ENCODE measurements around the gene LIPI.
A peak's percentile ranks its signal among the peaks of the same experiment; 100 is the strongest.
"Not testable (repeated sequence)": the region's sequence is repeated elsewhere in the genome, so short reads cannot be mapped to it uniquely, and the experiment has no call there.

LIPI gene

DNA sequence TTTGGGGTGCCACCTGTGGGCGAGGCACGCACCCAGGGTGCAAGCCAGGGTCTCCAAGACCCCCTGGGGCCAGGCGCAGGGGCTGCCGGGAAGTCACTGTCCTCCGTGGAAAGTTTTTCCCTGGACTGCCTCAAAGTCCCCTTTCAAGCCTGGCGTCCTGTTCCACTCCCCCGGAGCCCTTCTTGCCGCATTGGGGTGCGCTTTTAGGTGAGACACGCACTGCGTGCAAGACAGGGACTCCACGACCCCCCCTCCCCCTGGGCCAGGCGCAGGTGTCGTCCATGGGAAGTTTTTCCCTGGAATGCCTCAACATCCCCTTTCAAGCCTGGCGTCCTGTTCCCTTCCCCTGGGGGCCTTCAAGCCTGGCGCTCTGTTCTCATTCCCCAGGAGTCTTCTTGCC is 137.1 kb downstream of the LIPI start:
- H3K27ac ChIP-seq, result no peak overlapping the region
- TF ChIP-seq CTCF (conservative IDR thresholded peaks at IDR 0.05), result no peak

GRCh38 chr21:14072761-14073535 is 137.8 kb downstream of the LIPI start:
- no peak for TF ChIP-seq CTCF (conservative IDR thresholded peaks at IDR 0.05)
- no peak overlapping the region for H3K27ac ChIP-seq

GRCh38 chr21:14071902-14072734 is 138.6 kb downstream of the LIPI start:
- no peak for TF ChIP-seq CTCF (conservative IDR thresholded peaks at IDR 0.05)
- H3K27ac ChIP-seq, result no peak overlapping the region

GRCh38 chr21:14070968-14071367 is 139.8 kb downstream of the LIPI start:
- no peak overlapping the region for H3K27ac ChIP-seq
- no peak for TF ChIP-seq CTCF (conservative IDR thresholded peaks at IDR 0.05)

- TF ChIP-seq CTCF (conservative IDR thresholded peaks at IDR 0.05), result peak; percentile 40
- H3K27ac ChIP-seq, result no peak overlapping the region
These were observed 140.5 kb downstream of the LIPI start for GRCh38 chr21:14070049-14070893.

DNA sequence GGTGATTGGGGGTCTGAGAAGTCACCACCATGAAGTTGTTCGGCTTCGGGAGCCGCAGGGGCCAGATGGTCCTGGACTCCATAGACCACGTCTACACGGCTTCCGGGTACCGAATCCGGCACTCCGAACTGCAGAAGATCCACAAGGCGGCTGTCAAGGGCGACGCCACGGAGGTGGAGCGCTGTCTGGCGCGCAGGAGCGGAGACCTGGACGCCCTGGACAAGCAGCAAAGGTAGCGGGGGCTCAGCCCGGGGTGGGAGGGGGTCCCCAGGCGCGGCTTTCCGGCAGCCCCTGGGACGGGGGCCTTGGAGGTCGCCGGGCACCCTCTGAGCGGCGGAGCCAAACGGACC is 146.5 kb downstream of the LIPI start:
- H3K27ac ChIP-seq, result no peak overlapping the region
- TF ChIP-seq CTCF (conservative IDR thresholded peaks at IDR 0.05), result no peak

- not testable (repeated sequence) for H3K27ac ChIP-seq
These were observed 147.0 kb downstream of the LIPI start for GRCh38 chr21:14063620-14064295.

DNA sequence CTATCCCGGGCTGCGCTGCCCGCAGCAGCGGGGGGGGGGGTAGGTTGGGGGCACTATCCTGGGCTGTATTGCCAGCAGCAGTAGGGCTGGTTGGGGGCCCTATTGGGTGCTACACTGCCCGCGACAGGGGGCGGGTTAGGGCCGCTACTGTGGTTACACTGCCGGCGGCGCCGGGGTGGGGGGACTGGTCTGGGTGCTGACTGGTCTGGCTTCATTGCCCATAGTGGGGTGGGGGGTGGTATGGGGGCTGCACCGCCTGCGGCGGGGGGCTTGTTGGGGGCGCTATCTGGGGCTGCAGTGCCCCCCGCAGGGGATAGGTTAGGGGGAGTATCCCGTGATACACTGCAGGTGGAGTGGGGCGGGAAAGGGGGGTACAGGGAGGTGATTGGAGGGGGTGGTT is 148.1 kb downstream of the LIPI start:
- not testable (repeated sequence) for H3K27ac ChIP-seq

GRCh38 chr21:14061820-14062219 is 148.9 kb downstream of the LIPI start:
- not testable (repeated sequence) for H3K27ac ChIP-seq

DNA sequence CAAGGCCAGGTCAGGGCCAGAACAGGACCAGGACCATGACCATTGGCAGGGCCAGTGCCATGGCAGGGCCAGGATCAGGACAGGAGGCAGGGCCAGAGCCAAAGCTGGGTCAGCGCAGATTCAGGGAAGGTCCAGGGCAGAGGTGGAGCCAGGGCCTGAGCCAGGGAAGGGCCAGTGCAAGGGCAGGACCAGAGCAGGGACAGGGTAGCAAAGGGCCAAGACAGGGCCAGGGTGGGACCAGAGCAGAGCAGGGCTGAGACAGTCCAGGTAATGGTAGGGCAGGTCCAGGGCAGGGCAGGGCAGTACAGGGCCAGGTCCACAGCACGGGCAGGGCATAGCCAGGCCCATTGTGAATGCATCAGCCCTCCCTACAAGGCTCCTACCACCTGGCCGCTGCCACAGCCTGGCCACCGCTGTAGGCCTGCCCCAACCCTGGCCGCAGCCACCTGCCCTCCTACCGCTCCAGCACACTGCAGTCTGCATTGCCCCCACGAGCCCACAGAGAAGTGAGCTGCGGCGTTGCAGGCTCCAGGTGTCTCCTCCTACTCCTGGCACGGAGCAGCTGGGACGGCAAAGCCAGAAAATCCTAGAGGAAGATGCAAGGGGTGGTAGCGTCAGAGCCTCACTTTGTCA is 151.6 kb downstream of the LIPI start:
- not testable (repeated sequence) for H3K27ac ChIP-seq

Measured in VCaP (cell line).